ENCODE results near the gene ARL3. TPM values are rescaled to one million over a fixed set of nuclear protein-coding genes. Genes with fewer than 3 reads are reported as not detected.

ARL3 gene
- total and polyA plus RNA-seq, 2 experiments from 2014 or later = 8.5 to 22.6 TPM

- no peak overlapping the region for H2AFZ ChIP-seq
- ATAC-seq = no peak
- peak overlapping the region; percentile 86 for H3K4me3 ChIP-seq
- H3K27ac ChIP-seq (ENCODE audit: low read depth) = no peak overlapping the region
- Mint-ChIP-seq H3K4me1 (peaks cover 46% of the 10 kb centered on the region), H3K27me3 (ENCODE audit: insufficient read depth, low read depth, poor library complexity) (peaks cover 23% of the 10 kb centered on the region), H3K36me3 (ENCODE audit: low read depth) (no peaks in the 10 kb centered on the region; the same call in 2 of the 3 replicates), H3K9me3 (no peaks in the 10 kb centered on the region), H3K27ac (no peak overlapping the region), H3K4me3 (peak overlapping the region; percentile 95)
- H3K4me2 ChIP-seq = peak overlapping the region; percentile 95
- TF ChIP-seq ZNF114 (CRISPR knock-in tag; IDR thresholded peaks at IDR 0.05) (no peak), CREB1 (CRISPR knock-in tag; IDR thresholded peaks at IDR 0.05; ENCODE audit: low read depth) (no peak), ETS1 (IDR thresholded peaks at IDR 0.05) (no peak), NANOG (IDR thresholded peaks at IDR 0.05; ENCODE audit: borderline replicate concordance) (no peak), STAT1 (IDR thresholded peaks at IDR 0.05; ENCODE audit: unreplicated experiment) (no peak), ZNF462 (CRISPR knock-in tag; IDR thresholded peaks at IDR 0.05) (no peak), JUNB (IDR thresholded peaks at IDR 0.05; ENCODE audit: unreplicated experiment) (no peak), REST (IDR thresholded peaks at IDR 0.05; ENCODE audit: unreplicated experiment) (no peak), ZNF331 (CRISPR knock-in tag; IDR thresholded peaks at IDR 0.05; ENCODE audit: low read depth) (no peak), POLR2AphosphoS5 (IDR thresholded peaks at IDR 0.05; ENCODE audit: low read depth) (no peak), EZH2 (IDR thresholded peaks at IDR 0.05; ENCODE audit: low read depth, unreplicated experiment) (no peak), EZH2phosphoT487 (IDR thresholded peaks at IDR 0.05; ENCODE audit: unreplicated experiment) (no peak)
- TF ChIP-seq, protein P1, sequence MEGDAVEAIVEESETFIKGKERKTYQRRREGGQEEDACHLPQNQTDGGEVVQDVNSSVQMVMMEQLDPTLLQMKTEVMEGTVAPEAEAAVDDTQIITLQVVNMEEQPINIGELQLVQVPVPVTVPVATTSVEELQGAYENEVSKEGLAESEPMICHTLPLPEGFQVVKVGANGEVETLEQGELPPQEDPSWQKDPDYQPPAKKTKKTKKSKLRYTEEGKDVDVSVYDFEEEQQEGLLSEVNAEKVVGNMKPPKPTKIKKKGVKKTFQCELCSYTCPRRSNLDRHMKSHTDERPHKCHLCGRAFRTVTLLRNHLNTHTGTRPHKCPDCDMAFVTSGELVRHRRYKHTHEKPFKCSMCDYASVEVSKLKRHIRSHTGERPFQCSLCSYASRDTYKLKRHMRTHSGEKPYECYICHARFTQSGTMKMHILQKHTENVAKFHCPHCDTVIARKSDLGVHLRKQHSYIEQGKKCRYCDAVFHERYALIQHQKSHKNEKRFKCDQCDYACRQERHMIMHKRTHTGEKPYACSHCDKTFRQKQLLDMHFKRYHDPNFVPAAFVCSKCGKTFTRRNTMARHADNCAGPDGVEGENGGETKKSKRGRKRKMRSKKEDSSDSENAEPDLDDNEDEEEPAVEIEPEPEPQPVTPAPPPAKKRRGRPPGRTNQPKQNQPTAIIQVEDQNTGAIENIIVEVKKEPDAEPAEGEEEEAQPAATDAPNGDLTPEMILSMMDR (conservative IDR thresholded peaks at IDR 0.05; ENCODE audit: low read depth in 2 of 2) = no peak
- H3K9me2 ChIP-seq (ENCODE audit: insufficient read depth) = no peaks in the 10 kb centered on the region
- 0 out of 2 replicates have a peak, but pooled peaks cover 4% of the 10 kb centered on the region for H3F3A ChIP-seq (replicated peaks; ENCODE audit: low read depth)
- no peaks in the 10 kb centered on the region for H3K36me3 ChIP-seq (ENCODE audit: insufficient read depth)
- H3K4me1 ChIP-seq (ENCODE audit: insufficient read depth) = peaks cover 36% of the 10 kb centered on the region
- H4K20me1 ChIP-seq (replicated peaks; ENCODE audit: insufficient read depth) = peaks cover 13% of the 10 kb centered on the region; the same call in 1 of the 2 replicates
- DNase-seq (ENCODE audit: low spot score) = no peak
- H3K27me3 ChIP-seq (ENCODE audit: insufficient read depth) = 0 out of 2 replicates have a peak, but pooled peaks cover 3% of the 10 kb centered on the region
- peaks cover 66% of the 10 kb centered on the region for H3K79me2 ChIP-seq (replicated peaks; ENCODE audit: insufficient read depth)
Measured at GRCh38 chr10:102646610-102647442, 67.4 kb downstream of the ARL3 start.
